HG02678 (cell line): ENCODE data around the gene USP5.
A peak's percentile ranks its signal among the peaks of the same experiment; 100 is the strongest.
"Not testable (repeated sequence)": the region's sequence is repeated elsewhere in the genome, so short reads cannot be mapped to it uniquely, and the experiment has no call there.

Source experiments
- ATAC-seq: cut with Tn5 transposase; IDR thresholded peaks from one replicate; pipeline ENCODE4 v1.9.1; 2021; ENCODE audit warnings: mild to moderate bottlenecking, moderate library complexity; ENCODE audit not compliant: unreplicated experiment

The USP5 gene

DNA sequence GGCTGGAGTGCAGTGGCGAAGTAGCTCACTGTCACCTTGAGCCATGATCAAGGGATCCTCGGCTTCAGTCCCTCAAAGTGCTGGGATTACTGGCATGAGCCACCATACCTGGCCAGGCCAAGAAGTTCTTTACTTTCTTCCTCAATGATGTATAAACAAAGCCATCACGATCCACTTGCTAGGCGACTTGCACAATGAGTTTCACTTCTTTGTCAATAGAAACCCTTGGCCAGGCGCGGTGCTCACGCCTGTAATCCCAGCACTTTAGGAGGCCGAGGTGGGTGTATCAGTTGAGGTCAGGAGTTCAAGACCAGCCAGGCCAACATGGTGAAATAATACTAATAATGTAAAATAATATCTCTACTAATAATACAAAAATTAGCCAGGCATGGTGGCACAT is 35.5 kb downstream of the USP5 start:
- ATAC-seq, result no peak

- no peak for ATAC-seq
These were observed 36.4 kb downstream of the USP5 start for GRCh38 chr12:6888360-6888759.

- ATAC-seq, result not testable (repeated sequence)
These were observed 36.8 kb downstream of the USP5 start for GRCh38 chr12:6888794-6889193.

DNA sequence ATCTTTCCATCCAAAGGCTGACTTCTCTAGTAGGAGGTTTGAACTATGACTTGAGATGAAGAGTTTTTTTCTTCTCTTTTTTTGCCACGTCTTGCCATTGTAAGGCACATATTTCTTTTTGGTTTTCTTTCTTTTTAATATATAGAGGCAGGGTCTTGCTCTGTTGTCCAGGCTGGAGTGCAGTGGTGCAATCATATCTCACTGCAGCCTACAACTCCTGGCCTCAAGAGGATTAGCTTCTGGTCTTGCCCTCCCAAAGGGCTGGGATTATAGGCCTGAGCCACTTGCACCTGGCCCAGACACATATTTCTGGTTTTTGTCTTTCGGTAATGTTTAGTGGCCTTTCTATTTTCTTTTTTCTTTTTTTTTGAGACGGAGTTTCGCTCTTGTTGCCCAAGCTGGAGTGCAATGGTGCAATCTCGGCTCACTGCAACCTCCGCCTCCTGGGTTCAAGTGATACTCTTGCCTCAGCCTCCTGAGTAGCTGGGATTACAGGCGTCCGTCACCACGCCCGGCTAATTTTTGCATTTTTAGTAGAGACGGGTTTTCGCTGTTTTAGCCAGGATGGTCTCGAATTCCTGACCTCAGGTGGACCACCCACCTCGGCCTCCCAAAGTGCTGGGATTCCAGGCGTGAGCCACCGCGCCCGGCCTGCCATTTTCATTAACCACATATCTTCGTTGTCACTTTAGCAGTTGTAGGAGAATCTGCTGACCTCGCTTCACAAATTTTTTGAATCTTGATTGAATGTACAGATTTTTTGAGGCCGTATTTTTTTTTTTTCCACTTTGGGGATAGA is 38.0 kb downstream of the USP5 start:
- not testable (repeated sequence) for ATAC-seq

DNA sequence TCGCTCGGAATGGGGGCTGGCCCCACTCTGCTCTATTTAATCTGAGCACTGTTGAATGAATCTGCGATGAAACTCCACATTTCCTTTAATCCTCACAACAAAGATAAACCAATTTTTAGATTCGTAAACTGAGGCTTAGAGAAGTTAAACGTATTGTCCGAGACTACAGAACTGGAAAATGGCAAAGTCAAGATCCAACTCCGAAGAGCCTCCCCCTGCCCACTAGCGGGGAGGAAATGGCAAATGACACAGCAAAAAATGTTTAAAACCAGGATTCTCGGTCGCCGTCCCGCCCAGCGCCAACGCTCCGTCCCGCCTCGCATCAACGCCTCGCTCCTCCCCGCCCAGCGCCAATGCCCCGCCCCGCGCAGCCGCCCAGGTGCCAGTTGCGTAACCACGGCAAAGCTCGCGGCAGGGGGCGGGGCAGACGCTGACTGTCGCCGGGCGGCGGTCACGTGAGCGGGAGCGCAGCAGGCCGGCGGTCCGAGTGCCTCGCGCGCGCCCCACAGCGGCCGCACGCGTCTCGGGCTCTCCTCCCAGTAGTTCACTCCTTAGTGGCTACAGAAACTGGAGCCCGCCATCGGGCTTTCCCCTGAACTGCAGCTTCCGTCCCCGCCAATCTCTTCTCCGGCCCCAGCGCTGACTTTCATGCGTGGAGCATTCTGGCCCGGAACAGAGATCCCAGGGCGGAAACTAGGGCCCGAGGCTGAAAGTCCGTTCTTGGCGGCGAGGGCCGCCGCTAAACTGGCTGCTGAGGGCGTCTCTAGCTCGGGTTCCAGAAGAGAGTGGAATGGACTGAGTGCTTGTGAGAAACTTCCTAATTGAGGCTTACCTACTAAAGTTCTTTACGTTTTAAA is 39.1 kb downstream of the USP5 start:
- ATAC-seq, result peak; percentile 93

- ATAC-seq, result no peak
These were observed 39.7 kb downstream of the USP5 start for GRCh38 chr12:6891646-6892001.

DNA sequence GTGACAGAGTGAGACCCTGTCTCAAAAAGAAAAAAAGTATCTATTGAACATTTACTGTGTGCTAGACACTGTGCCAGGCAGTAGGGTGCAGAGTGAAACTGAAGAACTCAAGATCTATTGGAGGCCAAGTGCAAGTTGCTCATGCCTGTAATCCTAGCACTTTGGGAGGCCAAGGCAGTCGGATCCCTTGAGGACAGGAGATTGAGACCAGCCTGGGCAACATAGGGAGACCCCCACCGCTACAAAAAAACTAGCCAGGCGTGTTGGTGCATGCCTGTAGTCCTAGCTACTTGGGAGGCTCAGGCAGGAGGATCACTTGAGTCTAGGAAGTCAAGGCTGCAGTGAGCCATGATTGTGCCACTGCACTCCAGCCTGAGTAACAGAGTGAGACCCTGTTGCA is 40.7 kb downstream of the USP5 start:
- ATAC-seq, result not testable (repeated sequence)

DNA sequence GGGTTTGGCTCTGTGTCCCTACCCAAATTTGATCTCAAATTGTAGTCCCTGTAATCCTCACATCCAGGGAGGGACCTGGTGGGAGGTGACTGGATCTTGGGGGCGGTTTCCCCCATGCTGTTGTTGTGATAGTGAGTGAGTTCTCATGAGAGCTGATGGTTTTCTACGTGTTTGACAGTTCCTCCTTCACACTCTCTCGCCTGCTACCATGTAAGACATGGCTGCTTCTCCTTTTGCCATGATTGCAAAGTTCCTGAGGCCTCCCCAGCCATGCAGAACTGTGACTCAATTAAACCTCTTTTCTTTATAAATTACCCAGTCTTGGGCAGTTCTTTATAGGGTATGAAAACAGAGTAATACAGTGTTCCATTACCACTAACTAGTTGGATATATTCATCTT is 42.4 kb downstream of the USP5 start:
- ATAC-seq, result no peak

- ATAC-seq, result no peak
These were observed 45.0 kb downstream of the USP5 start for GRCh38 chr12:6896846-6897435.

DNA sequence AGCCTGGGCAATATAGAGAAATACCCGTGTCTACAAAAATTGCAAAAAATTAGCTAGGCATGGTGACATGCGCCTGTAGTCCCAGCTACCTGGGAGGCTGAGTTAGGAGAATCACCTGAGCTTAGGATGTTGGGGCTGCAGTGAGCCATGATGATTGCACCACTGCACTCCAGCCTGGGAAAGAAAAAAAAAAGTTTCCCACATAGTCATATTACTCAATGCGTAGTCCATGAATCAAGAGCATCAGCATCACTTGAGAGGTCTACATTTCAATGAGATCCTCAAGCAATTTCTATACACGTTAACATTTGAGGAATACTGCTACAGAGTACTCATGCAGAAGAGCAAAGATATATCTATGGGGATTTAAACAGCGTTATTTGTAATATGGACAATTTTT is 47.5 kb downstream of the USP5 start:
- ATAC-seq, result no peak

- ATAC-seq, result no peak
These were observed 48.0 kb downstream of the USP5 start for GRCh38 chr12:6899837-6900519.

GRCh38 chr12:6902448-6902847 is 50.5 kb downstream of the USP5 start:
- no peak for ATAC-seq

DNA sequence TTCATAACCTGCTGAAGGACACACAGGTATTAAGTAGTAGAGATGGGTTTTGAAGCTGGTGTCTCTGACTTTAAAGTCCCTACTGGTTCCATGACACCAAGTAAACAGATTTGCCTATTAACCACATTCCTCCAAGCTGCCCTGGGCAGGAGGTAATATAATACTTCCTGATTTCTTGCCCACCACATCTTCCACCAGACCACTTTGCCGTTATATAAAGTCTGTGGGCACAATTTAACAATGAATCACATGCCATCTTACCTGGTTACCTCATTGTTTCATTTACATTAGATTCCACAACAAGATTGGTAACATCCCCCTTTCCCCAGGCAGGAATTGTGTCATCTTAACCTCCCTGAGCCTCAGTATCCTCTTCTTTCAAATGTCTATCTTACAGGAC is 51.8 kb downstream of the USP5 start:
- no peak for ATAC-seq

DNA sequence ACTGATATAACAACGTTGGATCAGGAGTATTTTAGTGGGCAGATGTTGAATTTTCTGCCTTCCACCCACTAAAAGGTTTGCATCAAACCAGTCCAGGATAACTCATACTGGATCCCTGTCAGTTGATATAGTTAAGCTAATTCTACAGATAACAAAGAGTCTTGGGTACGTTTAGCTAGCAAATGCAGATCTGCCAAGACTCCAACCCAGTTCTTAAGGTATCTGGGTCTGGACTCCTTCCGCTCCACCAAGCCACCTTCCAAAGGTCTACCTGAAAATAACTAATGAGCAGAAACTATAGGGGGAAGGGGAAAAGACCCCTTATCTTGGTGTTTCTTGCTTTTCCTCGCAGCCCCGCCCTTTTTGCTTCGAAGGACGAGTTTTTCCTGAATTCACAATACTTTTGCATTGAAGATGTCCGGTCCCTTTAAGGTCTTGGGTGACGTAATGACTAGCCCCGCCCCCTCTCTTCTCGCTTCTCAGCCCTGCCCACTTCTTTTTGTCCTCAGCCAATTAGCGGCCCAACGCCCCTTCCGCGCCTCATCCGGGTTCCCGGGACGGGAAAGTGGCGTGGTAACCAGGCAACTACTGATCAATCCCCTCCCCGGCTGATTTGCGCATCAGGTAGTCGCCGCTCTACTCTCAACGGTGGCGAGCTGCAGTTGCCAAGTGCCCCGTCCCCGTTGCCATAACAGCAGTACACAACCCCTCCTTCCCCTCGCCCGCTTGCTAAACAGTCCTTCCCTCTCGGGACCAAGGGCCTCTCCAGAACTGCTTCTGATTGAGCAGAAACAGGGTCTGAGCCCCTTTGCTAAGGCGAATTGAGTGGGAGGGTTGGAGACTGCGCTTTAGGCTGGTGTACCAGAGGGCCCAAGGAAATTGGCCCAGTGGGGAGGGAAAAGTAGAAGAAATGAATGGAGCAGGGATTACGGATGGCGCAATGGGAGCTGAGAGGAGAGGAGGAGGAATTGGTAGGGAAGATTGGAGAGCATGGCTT is 52.6 kb downstream of the USP5 start, which contains the start of gene LRRC23:
Gene LRRC23, plus strand, starts transcription at position 543 of the 997 bp plus-strand sequence. CDS start 812 bp downstream, outside the sequence.
- peak; percentile 97 for ATAC-seq

GRCh38 chr12:6905414-6906040 is 53.6 kb downstream of the USP5 start:
- no peak for ATAC-seq

DNA sequence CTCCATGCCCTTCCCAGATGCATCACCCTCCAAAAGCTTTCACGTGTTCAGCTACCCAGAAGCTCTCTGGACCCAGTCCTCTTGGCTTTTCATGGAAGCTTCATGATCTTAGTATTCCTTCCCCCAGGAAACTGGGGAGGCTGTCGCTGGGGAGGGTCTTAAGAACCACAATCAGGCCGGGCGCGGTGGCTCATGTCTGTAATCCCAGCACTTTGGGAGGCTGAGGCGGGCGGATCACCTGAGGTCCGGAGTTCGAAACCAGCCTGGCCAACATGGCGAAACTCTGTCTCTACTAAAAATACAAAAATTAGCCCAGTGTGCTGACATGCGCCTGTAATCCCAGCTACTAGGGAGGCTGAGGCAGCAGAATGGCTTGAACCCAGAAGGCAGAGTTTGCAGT is 56.2 kb downstream of the USP5 start:
- ATAC-seq, result not testable (repeated sequence)

DNA sequence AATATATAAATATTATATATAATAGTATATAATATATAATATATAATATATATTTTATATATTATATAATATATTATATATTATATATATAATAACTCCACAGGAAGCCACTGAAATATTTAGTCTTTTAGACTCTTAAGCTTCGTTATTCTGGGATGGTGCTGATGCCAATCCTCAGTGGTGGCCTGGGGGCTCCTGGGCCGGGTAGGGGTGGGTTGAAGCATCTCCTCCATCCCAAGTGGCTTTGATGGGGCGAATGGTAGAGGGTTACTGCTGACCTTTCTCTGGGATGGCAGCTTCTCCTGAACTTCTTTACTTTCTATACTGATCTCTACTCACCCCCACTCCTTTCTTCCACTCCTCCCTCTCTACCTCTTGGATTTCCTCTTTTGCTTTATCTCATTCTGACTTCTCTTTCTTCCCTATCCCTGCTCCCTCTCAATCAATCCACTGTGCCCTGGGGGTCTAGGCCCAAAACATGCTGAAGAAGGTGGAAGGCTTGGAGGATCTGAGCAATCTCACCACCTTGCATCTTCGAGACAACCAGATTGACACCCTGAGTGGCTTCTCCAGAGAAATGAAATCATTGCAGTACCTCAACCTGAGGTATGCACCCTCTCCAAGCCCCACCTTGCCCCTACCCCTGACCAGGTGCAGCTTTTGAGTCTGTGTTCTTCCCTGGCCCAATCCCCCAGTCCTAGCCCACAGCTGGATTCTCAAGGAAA is 57.6 kb downstream of the USP5 start:
- ATAC-seq, result no peak

GRCh38 chr12:6912164-6912935 is 60.4 kb downstream of the USP5 start:
- no peak for ATAC-seq
